ENCODE measurements around the gene SLC19A1.

Gene SLC19A1

GRCh38 chr21:45582128-45582527, 39.9 kb upstream of the SLC19A1 start:
- TF ChIP-seq TAF1 (IDR thresholded peaks at IDR 0.05; ENCODE audit: borderline replicate concordance, low read depth, low read length) (no peak), POLR2A (IDR thresholded peaks at IDR 0.05; ENCODE audit: low read depth, low read length) (no peak), POLR2AphosphoS5 (IDR thresholded peaks at IDR 0.05; ENCODE audit: low read depth, low read length) (no peak)
- FAIRE-seq: no peak
- no peak for DNase-seq (ENCODE audit: insufficient read length)

- no peak for FAIRE-seq
- TF ChIP-seq POLR2A (IDR thresholded peaks at IDR 0.05; ENCODE audit: low read depth, low read length) (no peak), POLR2AphosphoS5 (IDR thresholded peaks at IDR 0.05; ENCODE audit: low read depth, low read length) (no peak), TAF1 (IDR thresholded peaks at IDR 0.05; ENCODE audit: borderline replicate concordance, low read depth, low read length) (no peak)
These were observed 39.1 kb upstream of the SLC19A1 start for GRCh38 chr21:45581322-45581712.

GRCh38 chr21:45580576-45581321, 38.5 kb upstream of the SLC19A1 start:
- FAIRE-seq (no peak), DNase-seq (ENCODE audit: insufficient read length) (no peak)
- TF ChIP-seq POLR2AphosphoS5 (IDR thresholded peaks at IDR 0.05; ENCODE audit: low read depth, low read length) (no peak), POLR2A (IDR thresholded peaks at IDR 0.05; ENCODE audit: low read depth, low read length) (no peak)

More at GRCh38 chr21:45581322-45581712, 39.1 kb upstream of the SLC19A1 start:
- DNase-seq (ENCODE audit: insufficient read length): no peak

GRCh38 chr21:45580181-45580575, 37.9 kb upstream of the SLC19A1 start:
- TF ChIP-seq POLR2AphosphoS5 (IDR thresholded peaks at IDR 0.05; ENCODE audit: low read depth, low read length) (no peak), POLR2A (IDR thresholded peaks at IDR 0.05; ENCODE audit: low read depth, low read length) (no peak), TAF1 (IDR thresholded peaks at IDR 0.05; ENCODE audit: borderline replicate concordance, low read depth, low read length) (no peak)
- FAIRE-seq (no peak), DNase-seq (ENCODE audit: insufficient read length) (no peak)

- DNase-seq (ENCODE audit: insufficient read length): no peak
- no peak for FAIRE-seq
- TF ChIP-seq POLR2AphosphoS5 (IDR thresholded peaks at IDR 0.05; ENCODE audit: low read depth, low read length): no peak
- no peak for TF ChIP-seq POLR2A (IDR thresholded peaks at IDR 0.05; ENCODE audit: low read depth, low read length)
- no peak for TF ChIP-seq TAF1 (IDR thresholded peaks at IDR 0.05; ENCODE audit: borderline replicate concordance, low read depth, low read length)
These were observed 37.3 kb upstream of the SLC19A1 start for GRCh38 chr21:45579383-45580180.

GRCh38 chr21:45578811-45579381, 36.7 kb upstream of the SLC19A1 start:
- DNase-seq (ENCODE audit: insufficient read length) (no peak), FAIRE-seq (no peak)
- TF ChIP-seq POLR2AphosphoS5 (IDR thresholded peaks at IDR 0.05; ENCODE audit: low read depth, low read length) (no peak), TAF1 (IDR thresholded peaks at IDR 0.05; ENCODE audit: borderline replicate concordance, low read depth, low read length) (no peak), POLR2A (IDR thresholded peaks at IDR 0.05; ENCODE audit: low read depth, low read length) (no peak)

GRCh38 chr21:45578176-45578801, 36.0 kb upstream of the SLC19A1 start:
- no peak for DNase-seq (ENCODE audit: insufficient read length)
- no peak for TF ChIP-seq POLR2AphosphoS5 (IDR thresholded peaks at IDR 0.05; ENCODE audit: low read depth, low read length)
- TF ChIP-seq POLR2A (IDR thresholded peaks at IDR 0.05; ENCODE audit: low read depth, low read length): no peak
- TF ChIP-seq TAF1 (IDR thresholded peaks at IDR 0.05; ENCODE audit: borderline replicate concordance, low read depth, low read length): no peak
- FAIRE-seq: no peak

- DNase-seq (ENCODE audit: insufficient read length) (no peak), FAIRE-seq (no peak)
- TF ChIP-seq POLR2AphosphoS5 (IDR thresholded peaks at IDR 0.05; ENCODE audit: low read depth, low read length) (no peak), TAF1 (IDR thresholded peaks at IDR 0.05; ENCODE audit: borderline replicate concordance, low read depth, low read length) (no peak), POLR2A (IDR thresholded peaks at IDR 0.05; ENCODE audit: low read depth, low read length) (no peak)
These were observed 35.5 kb upstream of the SLC19A1 start for GRCh38 chr21:45577801-45578175.

- no peak for TF ChIP-seq TAF1 (IDR thresholded peaks at IDR 0.05; ENCODE audit: borderline replicate concordance, low read depth, low read length)
- TF ChIP-seq POLR2A (IDR thresholded peaks at IDR 0.05; ENCODE audit: low read depth, low read length): no peak
- TF ChIP-seq POLR2AphosphoS5 (IDR thresholded peaks at IDR 0.05; ENCODE audit: low read depth, low read length): no peak
- no peak for FAIRE-seq
These were observed 34.8 kb upstream of the SLC19A1 start for GRCh38 chr21:45576838-45577737.

GRCh38 chr21:45575993-45576837, 34.0 kb upstream of the SLC19A1 start:
- DNase-seq (ENCODE audit: insufficient read length) (no peak), FAIRE-seq (no peak)
- TF ChIP-seq POLR2AphosphoS5 (IDR thresholded peaks at IDR 0.05; ENCODE audit: low read depth, low read length): no peak

More at GRCh38 chr21:45576838-45577737, 34.8 kb upstream of the SLC19A1 start:
- no peak for DNase-seq (ENCODE audit: insufficient read length)
